ENCODE data around the gene CAMK2G.

DNA sequence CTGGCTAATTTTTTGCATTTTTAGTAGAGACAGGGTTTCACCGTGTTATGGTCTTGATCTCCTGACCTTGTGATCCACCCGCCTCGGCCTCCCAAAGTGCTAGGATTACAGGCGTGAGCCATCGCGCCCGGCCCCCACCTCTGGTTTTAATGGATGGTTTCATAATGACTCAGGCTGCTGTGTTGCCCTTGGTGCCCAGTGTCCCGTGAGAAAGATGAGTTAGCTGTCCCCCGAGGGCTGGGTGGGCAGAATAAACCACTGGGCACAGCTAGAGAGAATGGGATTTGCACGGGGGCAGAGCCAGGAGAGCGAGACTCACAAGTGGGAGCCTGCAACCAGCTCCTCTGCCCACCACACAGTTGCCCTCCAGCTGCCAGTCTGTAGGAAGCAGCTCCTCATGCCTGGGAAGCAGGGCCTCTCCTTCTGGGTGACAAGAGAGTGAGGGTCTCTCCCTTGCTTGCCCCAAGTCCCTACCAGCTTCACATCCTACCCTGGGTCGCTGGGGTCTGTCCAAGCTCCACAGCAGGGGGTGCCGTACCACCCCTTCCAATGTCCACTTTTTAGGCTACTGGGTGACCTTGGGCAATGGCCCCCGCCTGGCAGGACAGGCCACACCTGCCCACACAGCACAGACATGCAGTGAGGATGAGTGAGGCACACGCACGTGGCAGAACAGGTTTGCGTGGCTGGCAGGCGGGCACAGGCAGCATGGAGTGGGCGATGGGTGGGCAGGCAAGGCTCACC, 46.8 kb downstream of the CAMK2G start:
- TF ChIP-seq, protein P1, sequence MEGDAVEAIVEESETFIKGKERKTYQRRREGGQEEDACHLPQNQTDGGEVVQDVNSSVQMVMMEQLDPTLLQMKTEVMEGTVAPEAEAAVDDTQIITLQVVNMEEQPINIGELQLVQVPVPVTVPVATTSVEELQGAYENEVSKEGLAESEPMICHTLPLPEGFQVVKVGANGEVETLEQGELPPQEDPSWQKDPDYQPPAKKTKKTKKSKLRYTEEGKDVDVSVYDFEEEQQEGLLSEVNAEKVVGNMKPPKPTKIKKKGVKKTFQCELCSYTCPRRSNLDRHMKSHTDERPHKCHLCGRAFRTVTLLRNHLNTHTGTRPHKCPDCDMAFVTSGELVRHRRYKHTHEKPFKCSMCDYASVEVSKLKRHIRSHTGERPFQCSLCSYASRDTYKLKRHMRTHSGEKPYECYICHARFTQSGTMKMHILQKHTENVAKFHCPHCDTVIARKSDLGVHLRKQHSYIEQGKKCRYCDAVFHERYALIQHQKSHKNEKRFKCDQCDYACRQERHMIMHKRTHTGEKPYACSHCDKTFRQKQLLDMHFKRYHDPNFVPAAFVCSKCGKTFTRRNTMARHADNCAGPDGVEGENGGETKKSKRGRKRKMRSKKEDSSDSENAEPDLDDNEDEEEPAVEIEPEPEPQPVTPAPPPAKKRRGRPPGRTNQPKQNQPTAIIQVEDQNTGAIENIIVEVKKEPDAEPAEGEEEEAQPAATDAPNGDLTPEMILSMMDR (IDR thresholded peaks at IDR 0.05) = no peak
- TF ChIP-seq CHD2 (IDR thresholded peaks at IDR 0.05; ENCODE audit: low read length, partially characterized antibody) (no peak), MAX (IDR thresholded peaks at IDR 0.05; ENCODE audit: low read depth) (no peak), EZH2phosphoT487 (IDR thresholded peaks at IDR 0.05; ENCODE audit: borderline replicate concordance, low read depth) (no peak), ELF1 (IDR thresholded peaks at IDR 0.05) (no peak)
